CD14-positive monocyte (primary cell): ENCODE data around the gene NKAIN2. TPM values are rescaled to one million over a fixed set of nuclear protein-coding genes. Genes with fewer than 3 reads are reported as not detected.

Experiments
- DNase-seq, 3 donors: peaks; one replicate each; pipeline ENCODE4 v3.0.0-alpha.2; 2011 to 2022
- H2AFZ ChIP-seq: 2 replicates; pipeline ENCODE4 v1.6.0; 2012; ENCODE audit warnings: mild to moderate bottlenecking, low read depth, low read length, inconsistent platforms; ENCODE audit not compliant: insufficient read depth, poor library complexity, severe bottlenecking
- H3K27ac ChIP-seq, 2 donors: 1 replicate in 1 of 2; 2 replicates in 1 of 2; pipeline ENCODE4 v1.5.1; 2012 to 2013; ENCODE audit warnings: low read length in 2 of 2, control low read depth in 1 of 2, inconsistent platforms in 1 of 2, low read depth in 1 of 2, mild to moderate bottlenecking in 1 of 2
- H3K27me3 ChIP-seq, 2 donors: one replicate each; pipeline versions ENCODE4 v1.6.0 to v1.6.1; 2011 to 2013; ENCODE audit warnings: low read length in 2 of 2; ENCODE audit not compliant: control insufficient read depth in 2 of 2, insufficient read depth in 2 of 2
- H3K36me3 ChIP-seq, 2 donors: replicated peaks in 1 of 2; 1 replicate in 1 of 2; 2 replicates in 1 of 2; pipeline versions ENCODE4 v1.5.1 to v1.6.1; 2012 to 2013; ENCODE audit warnings: low read length in 2 of 2, control low read depth in 1 of 2, inconsistent platforms in 1 of 2, mild to moderate bottlenecking in 1 of 2; ENCODE audit not compliant: insufficient read depth in 2 of 2, control insufficient read depth in 1 of 2
- H3K4me1 ChIP-seq, 2 donors: 1 replicate in 1 of 2; 2 replicates in 1 of 2; pipeline versions ENCODE4 v1.5.1 to v1.6.1; 2012 to 2013; ENCODE audit warnings: low read length in 2 of 2, control low read depth in 1 of 2, inconsistent platforms in 1 of 2, mild to moderate bottlenecking in 1 of 2, moderate library complexity in 1 of 2; ENCODE audit not compliant: insufficient read depth in 2 of 2, control insufficient read depth in 1 of 2
- H3K4me2 ChIP-seq: replicated peaks from 2 replicates; pipeline ENCODE3; 2012; ENCODE audit warnings: low read length, moderate library complexity, mild to moderate bottlenecking; ENCODE audit not compliant: poor library complexity, severe bottlenecking; ENCODE audit errors: extremely low read depth
- H3K4me3 ChIP-seq, 3 experiments: fragments of 200-600 bp in 1 of 3; sonication (generic) in 1 of 3; replicated peaks in 1 of 3; 1 replicate in 2 of 3; 2 replicates in 1 of 3; pipeline ENCODE4 v1.5.1; 2011 to 2013; ENCODE audit warnings: low read length in 3 of 3, mild to moderate bottlenecking in 3 of 3, control low read depth in 2 of 3, low read depth in 2 of 3, inconsistent platforms in 1 of 3, moderate library complexity in 1 of 3
- H3K79me2 ChIP-seq: 2 replicates; pipeline ENCODE4 v1.6.0; 2012; ENCODE audit warnings: mild to moderate bottlenecking, control low read depth, inconsistent platforms, low read length, moderate library complexity; ENCODE audit not compliant: insufficient read depth
- H3K9ac ChIP-seq: 2 replicates; pipeline ENCODE4 v1.6.0; 2017; ENCODE audit warnings: low read length, mild to moderate bottlenecking; ENCODE audit not compliant: insufficient read depth, poor library complexity, severe bottlenecking
- H3K9me3 ChIP-seq, 2 donors: replicated peaks in 1 of 2; 1 replicate in 1 of 2; 2 replicates in 1 of 2; pipeline versions ENCODE4 v1.5.1 to v1.6.1; 2012 to 2013; ENCODE audit warnings: low read length in 2 of 2, control low read depth in 1 of 2; ENCODE audit not compliant: control insufficient read depth in 1 of 2, insufficient read depth in 1 of 2
- H4K20me1 ChIP-seq: 2 replicates; pipeline ENCODE4 v1.6.0; 2012; ENCODE audit warnings: mild to moderate bottlenecking, low read length, control low read depth, moderate library complexity; ENCODE audit not compliant: insufficient read depth
- H3K27ac Mint-ChIP-seq, 7 donors: one replicate each; pipeline ENCODE4 v1.8.0; 2020; ENCODE audit warnings: mild to moderate bottlenecking in 7 of 7, mixed read lengths in 7 of 7, moderate library complexity in 6 of 7, inconsistent platforms in 2 of 7
- H3K27me3 Mint-ChIP-seq, 3 donors: one replicate each; pipeline ENCODE4 v1.8.0; 2021 to 2022; ENCODE audit warnings: low read depth in 3 of 3, mild to moderate bottlenecking in 3 of 3, mixed read lengths in 3 of 3, moderate library complexity in 3 of 3, inconsistent platforms in 1 of 3
- H3K36me3 Mint-ChIP-seq, 2 donors: one replicate each; pipeline ENCODE4 v1.8.0; 2020; ENCODE audit warnings: mixed read lengths in 2 of 2, inconsistent platforms in 1 of 2, mild to moderate bottlenecking in 1 of 2
- H3K4me1 Mint-ChIP-seq: one replicate; pipeline ENCODE4 v1.8.0; 2020; ENCODE audit warnings: mild to moderate bottlenecking, mixed read lengths
- H3K4me3 Mint-ChIP-seq, 2 donors: one replicate each; pipeline ENCODE4 v1.8.0; 2020; ENCODE audit warnings: mild to moderate bottlenecking in 2 of 2, mixed read lengths in 2 of 2, moderate library complexity in 1 of 2
- H3K9me3 Mint-ChIP-seq, 7 donors: one replicate each; pipeline ENCODE4 v1.8.0; 2020 to 2022; ENCODE audit warnings: mixed read lengths in 7 of 7, mild to moderate bottlenecking in 6 of 7, moderate library complexity in 6 of 7, inconsistent platforms in 2 of 7
- CTCF ChIP-seq: fragments of 200-600 bp; IDR thresholded peaks from one replicate; pipeline ENCODE4 v1.8.0; 2022; ENCODE audit warnings: antibody characterized with exemption, mild to moderate bottlenecking
- WGBS: methylation state at CpG from one replicate; pipeline ENCODE4 v1.1.5; 2013; ENCODE audit warnings: missing lambda C conversion rate; ENCODE audit not compliant: insufficient coverage; 5-methylcytosine and 5-hydroxymethylcytosine counted together
- intact Hi-C, 2 donors: fragments of 100-400 bp; cut with micrococcal nuclease; formaldehyde crosslinking; loops; one replicate each; pipeline versions ENCODE4 v1.15.0 to v1.15.1; 2023
- polyA plus RNA-seq, 3 donors: library from polyadenylated mRNA; depleted of rRNA in 1 of 3; unstranded in 2 of 3; stranded (reverse) in 1 of 3; fragments of 300-500 nt in 2 of 3; fragments of >200 nt in 1 of 3; fragmentation: Illumina TruSeq in 2 of 3; gene quantifications; 1 replicate in 2 of 3; 2 replicates in 1 of 3; pipeline ENCODE4 v1.2.3, GENCODE V29; 2012 to 2021

The NKAIN2 gene
- polyA plus RNA-seq, 3 donors: not detected

- no peak for TF ChIP-seq CTCF
- Histone ChIP-seq H3K9ac (no peak overlapping the region), H3K9me3 (no peaks in the 10 kb centered on the region), H3K4me2 (no peak overlapping the region), H3K4me1 (no peaks in the 10 kb centered on the region), H4K20me1 (no peaks in the 10 kb centered on the region), H3K27ac (no peak overlapping the region), H3K27me3 (no peaks in the 10 kb centered on the region), H3K36me3 (no peaks in the 10 kb centered on the region), H2AFZ (no peak overlapping the region), H3K79me2 (no peaks in the 10 kb centered on the region), H3K4me3 (no peak overlapping the region)
- Mint-ChIP-seq H3K4me1 (no peaks in the 10 kb centered on the region), H3K27me3 (peaks cover 0 to under 1% (median 0%) of the 10 kb centered on the region in 3 donors), H3K9me3 (peaks cover 0 to 2% (median 1%) of the 10 kb centered on the region in 7 donors), H3K4me3 (no peak overlapping the region), H3K36me3 (no peaks in the 10 kb centered on the region), H3K27ac (no peak overlapping the region)
- no peak for DNase-seq
- WGBS: 100% methylated on average over 1 of the region's 1 CpG
- intact Hi-C loops: no loop called here
Measured at GRCh38 chr6:124599656-124600055, 796.0 kb downstream of the NKAIN2 start.

GRCh38 chr6:124604719-124605118, 801.1 kb downstream of the NKAIN2 start:
- Histone ChIP-seq H3K27me3 (no peaks in the 10 kb centered on the region), H3K4me2 (no peak overlapping the region), H3K27ac (no peak overlapping the region), H3K36me3 (no peaks in the 10 kb centered on the region), H2AFZ (no peak overlapping the region), H3K9ac (no peak overlapping the region), H3K4me3 (no peak overlapping the region), H3K9me3 (no peaks in the 10 kb centered on the region), H4K20me1 (no peaks in the 10 kb centered on the region), H3K4me1 (no peaks in the 10 kb centered on the region), H3K79me2 (no peaks in the 10 kb centered on the region)
- intact Hi-C loops: no loop called here
- Mint-ChIP-seq H3K4me3 (no peak overlapping the region), H3K9me3 (peaks cover 0 to 3% (median 0%) of the 10 kb centered on the region in 7 donors), H3K4me1 (no peaks in the 10 kb centered on the region), H3K27ac (no peak overlapping the region), H3K27me3 (no peaks in the 10 kb centered on the region), H3K36me3 (no peaks in the 10 kb centered on the region)
- WGBS: no CpG with 5 or more reads among the region's 3 CpGs
- TF ChIP-seq CTCF: no peak
- no peak for DNase-seq
